Mesodermal cell (in vitro differentiated cells): ENCODE results near the gene GOLT1B.

ENCODE experiments used
- H3K27ac ChIP-seq: 2 replicates; pipeline ENCODE4 v1.7.0; 2013; ENCODE audit warnings: mild to moderate bottlenecking, low read depth, low read length, moderate library complexity; ENCODE audit not compliant: severe bottlenecking
- H3K36me3 ChIP-seq: 2 replicates; pipeline ENCODE4 v1.7.1; 2013; ENCODE audit warnings: mild to moderate bottlenecking, low read length, moderate library complexity; ENCODE audit not compliant: control insufficient read depth, insufficient read depth
- H3K4me1 ChIP-seq: one replicate; pipeline ENCODE4 v1.7.1; 2013; ENCODE audit warnings: mild to moderate bottlenecking, low read length; ENCODE audit not compliant: insufficient read depth, control insufficient read depth, poor library complexity, severe bottlenecking
- H3K4me3 ChIP-seq: 2 replicates; pipeline ENCODE4 v1.7.0; 2013; ENCODE audit warnings: low read length, control low read depth, mild to moderate bottlenecking; ENCODE audit not compliant: insufficient read depth, poor library complexity, severe bottlenecking; ENCODE audit errors: extremely low read depth
- H3K9me3 ChIP-seq: 2 replicates; pipeline ENCODE4 v1.7.1; 2013; ENCODE audit warnings: mild to moderate bottlenecking, low read length, moderate library complexity; ENCODE audit not compliant: control insufficient read depth
- WGBS, 2 experiments: methylation state at CpG; one replicate each; pipeline ENCODE4 v1.1.5; 2013; ENCODE audit warnings: missing lambda C conversion rate in 2 of 2; ENCODE audit not compliant: insufficient coverage in 2 of 2; 5-methylcytosine and 5-hydroxymethylcytosine counted together

Gene GOLT1B

DNA sequence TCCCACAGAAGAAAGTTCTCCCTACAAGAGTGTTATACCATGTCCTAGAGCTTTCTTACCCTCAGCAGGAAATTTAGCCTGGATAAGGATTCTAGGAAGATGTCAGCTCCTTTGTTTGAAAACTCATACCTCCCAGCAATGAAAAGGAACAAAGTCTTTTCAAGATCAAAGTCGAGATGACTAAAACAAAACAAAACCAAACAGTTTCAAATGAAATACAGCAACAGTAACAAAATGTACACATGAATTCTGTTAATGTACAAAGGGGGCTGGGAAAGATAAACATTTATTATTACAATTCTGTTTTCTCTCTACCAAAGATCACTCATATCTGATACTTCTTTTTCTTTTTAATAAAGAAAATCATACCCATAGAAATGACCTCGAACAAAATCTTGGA is 61.3 kb downstream of the GOLT1B start:
- Histone ChIP-seq H3K27ac (no peak overlapping the region), H3K36me3 (no peaks in the 10 kb centered on the region), H3K4me3 (no peak overlapping the region), H3K4me1 (no peaks in the 10 kb centered on the region), H3K9me3 (no peaks in the 10 kb centered on the region)
- 80 to 88% methylated on average over 1 of the region's 2 CpGs for WGBS, 2 experiments

DNA sequence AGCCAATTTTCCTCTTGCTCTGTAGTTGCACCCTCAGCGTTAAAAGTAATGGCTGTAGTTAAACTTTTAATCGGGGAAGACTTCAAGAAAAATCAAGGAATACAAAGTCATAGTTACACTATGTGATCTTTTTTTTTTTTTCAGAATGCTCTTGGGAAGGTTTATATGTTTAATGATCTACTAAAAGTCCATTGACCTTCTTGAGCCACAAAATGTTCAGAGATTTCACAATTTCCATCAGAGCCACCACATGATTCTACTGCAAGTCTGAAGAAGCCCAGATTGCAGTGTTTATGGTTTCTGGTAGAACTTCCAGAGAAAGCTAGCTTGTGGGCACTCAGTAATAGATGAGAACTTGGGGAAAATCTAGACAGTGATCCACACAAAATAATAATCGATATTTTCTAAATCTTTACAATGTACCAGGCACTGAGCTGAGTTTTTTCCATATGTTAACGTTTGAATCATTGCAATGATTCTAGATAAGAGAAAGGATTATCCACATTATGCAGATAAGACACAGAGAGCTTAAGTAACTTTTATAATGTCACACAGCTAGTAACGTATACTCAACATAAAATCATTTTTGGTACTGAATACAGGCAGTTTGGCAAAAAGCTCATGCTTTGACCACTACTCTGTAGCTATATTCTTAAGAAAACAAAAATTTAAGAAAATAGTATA is 64.8 kb downstream of the GOLT1B start:
- H3K4me1 ChIP-seq: no peaks in the 10 kb centered on the region
- no peak overlapping the region for H3K4me3 ChIP-seq
- no peaks in the 10 kb centered on the region for H3K9me3 ChIP-seq
- H3K27ac ChIP-seq: no peak overlapping the region
- no CpG with 5 or more reads among the region's 5 CpGs for WGBS, 2 experiments
- no peaks in the 10 kb centered on the region for H3K36me3 ChIP-seq

DNA sequence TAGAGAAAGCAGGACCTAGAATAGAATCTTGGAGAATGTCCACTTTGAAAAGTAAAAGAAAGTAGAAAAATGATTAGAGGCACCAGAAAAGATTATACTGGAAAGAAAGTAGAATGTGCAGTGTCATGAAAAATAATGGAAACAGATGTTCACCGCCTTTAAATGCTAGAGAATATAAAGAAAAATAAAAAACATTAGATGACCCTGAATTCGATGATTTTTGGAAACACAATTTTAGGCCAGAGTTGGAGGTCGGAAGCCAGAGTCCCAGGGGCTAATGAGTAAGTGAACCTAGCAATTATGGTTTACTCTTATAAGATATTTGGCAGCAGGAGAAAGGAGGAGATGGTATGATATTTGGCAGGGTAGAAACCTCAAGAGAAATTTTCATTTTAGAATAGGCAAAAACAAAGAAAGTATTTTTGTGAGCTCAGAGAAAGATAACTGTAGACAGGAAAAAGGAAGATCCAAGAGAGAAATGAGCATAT is 65.4 kb downstream of the GOLT1B start:
- Histone ChIP-seq H3K9me3 (no peaks in the 10 kb centered on the region), H3K36me3 (no peaks in the 10 kb centered on the region), H3K27ac (no peak overlapping the region), H3K4me1 (no peaks in the 10 kb centered on the region), H3K4me3 (no peak overlapping the region)
- WGBS, 2 experiments: 85 to 92% methylated on average over 2 to 3 of the region's 3 CpGs
